B cell (primary cell): Measurements from ENCODE around the gene OMA1. TPM values are rescaled to one million over a fixed set of nuclear protein-coding genes. Genes with fewer than 3 reads are reported as not detected.
A peak's percentile ranks its signal among the peaks of the same experiment; 100 is the strongest.
"Not testable (repeated sequence)": the region's sequence is repeated elsewhere in the genome, so short reads cannot be mapped to it uniquely, and the experiment has no call there.

ENCODE experiments used
- ATAC-seq: fragments of 200-7000 bp; cut with Tn5 transposase; one replicate; pipeline ENCODE4 v1.10.0; 2021; ENCODE audit warnings: low read depth, mild to moderate bottlenecking, moderate number of reproducible peaks, moderate library complexity
- CTCF ChIA-PET: fragments of 350-600 bp; sonication (Branson Sonifier 250); formaldehyde crosslinking; loops from one replicate; lab custom pipeline; 2021; ENCODE audit warnings: antibody characterized with exemption, inconsistent platforms; lab: Charles Lee
- POLR2A ChIA-PET: fragments of 350-600 bp; sonication (Branson Sonifier 250); formaldehyde crosslinking; loops from one replicate; lab custom pipeline; 2021; ENCODE audit warnings: antibody characterized with exemption; lab: Charles Lee
- DNase-seq: peaks from one replicate; pipeline ENCODE4 v3.0.0; 2013
- H2AFZ ChIP-seq: 2 replicates; pipeline ENCODE4 v1.6.1; 2012; ENCODE audit warnings: mild to moderate bottlenecking, low read depth, low read length; ENCODE audit not compliant: insufficient read depth, poor library complexity, severe bottlenecking
- H3K27ac ChIP-seq, 2 donors: 1 replicate in 1 of 2; 2 replicates in 1 of 2; pipeline ENCODE4 v1.5.1; 2012 to 2013; ENCODE audit warnings: low read length in 2 of 2, mild to moderate bottlenecking in 2 of 2, moderate library complexity in 1 of 2
- H3K27me3 ChIP-seq, 4 experiments: fragments of 200-600 bp in 1 of 4; sonication (generic) in 1 of 4; replicated peaks in 1 of 4; 1 replicate in 2 of 4; 2 replicates in 2 of 4; pipeline versions ENCODE4 v1.6.1 to v1.7.0; 2013 to 2016; ENCODE audit warnings: low read length in 3 of 4, mild to moderate bottlenecking in 2 of 4, mixed read lengths in 1 of 4, moderate library complexity in 1 of 4; ENCODE audit not compliant: insufficient read depth in 4 of 4, control insufficient read depth in 3 of 4; ENCODE audit errors: control extremely low read depth in 1 of 4
- H3K36me3 ChIP-seq, 2 experiments: replicated peaks in 1 of 2; 1 replicate in 1 of 2; 2 replicates in 1 of 2; pipeline versions ENCODE4 v1.6.1 to v1.7.1; 2013; ENCODE audit warnings: low read length in 1 of 2; ENCODE audit not compliant: insufficient read depth in 2 of 2, control insufficient read depth in 1 of 2; ENCODE audit errors: control extremely low read depth in 1 of 2, extremely low read depth in 1 of 2
- H3K4me1 ChIP-seq, 2 donors: fragments of 200-600 bp in 1 of 2; sonication (generic) in 1 of 2; 1 replicate in 1 of 2; 2 replicates in 1 of 2; pipeline versions ENCODE4 v1.5.1 to v1.6.1; 2013 to 2017; ENCODE audit warnings: low read length in 2 of 2; ENCODE audit not compliant: control insufficient read depth in 2 of 2, insufficient read depth in 2 of 2
- H3K4me2 ChIP-seq: replicated peaks from 2 replicates; pipeline ENCODE3; 2012; ENCODE audit warnings: mild to moderate bottlenecking, low read depth, low read length; ENCODE audit not compliant: poor library complexity, severe bottlenecking
- H3K4me3 ChIP-seq, 5 experiments: fragments of 200-600 bp in 1 of 5; sonication (generic) in 1 of 5; 1 replicate in 3 of 5; 2 replicates in 2 of 5; pipeline versions ENCODE4 v1.5.1 to v1.7.0; 2011 to 2016; ENCODE audit warnings: low read length in 4 of 5, mild to moderate bottlenecking in 4 of 5, low read depth in 2 of 5, control low read depth in 1 of 5, moderate library complexity in 1 of 5; ENCODE audit not compliant: insufficient read depth in 1 of 5; ENCODE audit errors: control extremely low read depth in 1 of 5, extremely low read depth in 1 of 5
- H3K79me2 ChIP-seq: fragments of 200-600 bp; sonication (generic); one replicate; pipeline ENCODE4 v1.6.0; 2016; ENCODE audit warnings: low read length; ENCODE audit not compliant: control insufficient read depth, insufficient read depth
- H3K9ac ChIP-seq: fragments of 200-600 bp; sonication (generic); 2 replicates; pipeline ENCODE4 v1.6.1; 2017; ENCODE audit warnings: mild to moderate bottlenecking, low read length, moderate library complexity
- H3K9me3 ChIP-seq, 3 donors: one replicate each; pipeline versions ENCODE4 v1.6.1 to v1.7.1; 2013; ENCODE audit warnings: low read length in 2 of 3; ENCODE audit not compliant: control insufficient read depth in 2 of 3, insufficient read depth in 1 of 3; ENCODE audit errors: control extremely low read depth in 1 of 3
- H4K20me1 ChIP-seq: 2 replicates; pipeline ENCODE4 v1.6.0; 2012; ENCODE audit warnings: mild to moderate bottlenecking, low read length; ENCODE audit not compliant: insufficient read depth, control insufficient read depth, poor library complexity, severe bottlenecking
- H3K27ac Mint-ChIP-seq: one replicate; pipeline ENCODE4 v1.8.0; 2021; ENCODE audit warnings: mixed read lengths
- H3K27me3 Mint-ChIP-seq: one replicate; pipeline ENCODE4 v1.8.0; 2021; ENCODE audit warnings: mixed read lengths
- H3K4me1 Mint-ChIP-seq: one replicate; pipeline ENCODE4 v1.8.0; 2021; ENCODE audit warnings: mixed read lengths
- H3K4me3 Mint-ChIP-seq: one replicate; pipeline ENCODE4 v1.8.0; 2021; ENCODE audit warnings: mixed read lengths
- H3K9me3 Mint-ChIP-seq: one replicate; pipeline ENCODE4 v1.8.0; 2022; ENCODE audit warnings: mixed read lengths; ENCODE audit not compliant: insufficient read depth
- EZH2 ChIP-seq: IDR thresholded peaks from 2 replicates; pipeline ENCODE4 v1.6.1; 2012; ENCODE audit warnings: borderline replicate concordance, low read depth, mild to moderate bottlenecking, moderate library complexity, low read length; ENCODE audit not compliant: insufficient read depth, poor library complexity, severe bottlenecking
- WGBS: methylation state at CpG from one replicate; pipeline ENCODE4 v1.1.5; 2013; ENCODE audit warnings: missing lambda C conversion rate; ENCODE audit not compliant: insufficient coverage; 5-methylcytosine and 5-hydroxymethylcytosine counted together
- intact Hi-C: fragments of 100-400 bp; cut with micrococcal nuclease; formaldehyde crosslinking; loops from one replicate; pipeline ENCODE4 v1.10.0; 2022
- polyA plus RNA-seq: library from polyadenylated mRNA; depleted of rRNA; stranded (reverse); fragments of >200 nt; gene quantifications from 2 replicates; pipeline ENCODE4 v1.2.3, GENCODE V29; 2012
- total RNA-seq, 2 donors: library from RNA; stranded (reverse); fragments of 120-200 nt in 1 of 2; gene quantifications; 1 replicate in 1 of 2; 2 replicates in 1 of 2; pipeline versions ENCODE4 v1.2.3 to v1.2.4, GENCODE V29; 2013 to 2022

OMA1 gene
- total and polyA plus RNA-seq, 2 donors (not counting 1 experiment from before 2014, with no cell fraction given) = 22.8 to 67.5 TPM

GRCh38 chr1:58496042-58496441 lies 50.5 kb downstream of the OMA1 start:
- peak overlapping the region; percentile 82 for H3K4me3 Mint-ChIP-seq
- intact Hi-C loops = no loop called here
- WGBS = no CpG with 5 or more reads among the region's 3 CpGs
- ChIA-PET CTCF (interaction anchor here (0.7 to 2.2 kb wide), 3 partner anchors 19 to 1315 kb away, joined by 3 to 9 read pairs (median 3); no protein-coding TSS in a partner anchor), POLR2A (no interaction called here)
- peak overlapping the region; percentile 13 for H3K9ac ChIP-seq
- H4K20me1 ChIP-seq = no peaks in the 10 kb centered on the region
- no peaks in the 10 kb centered on the region for H3K27me3 Mint-ChIP-seq
- peaks cover 22 to 29% of the 10 kb centered on the region in 2 donors for H3K4me1 ChIP-seq
- H3K4me3 ChIP-seq = peak overlapping the region in 1 of 5 experiments; percentile 12
- H3K4me1 Mint-ChIP-seq = peaks cover 35% of the 10 kb centered on the region
- DNase-seq (peak; percentile 34), ATAC-seq (no peak)
- H3K9me3 ChIP-seq = no peaks in the 10 kb centered on the region
- no peaks in the 10 kb centered on the region for H3K36me3 ChIP-seq
- no peaks in the 10 kb centered on the region for H3K79me2 ChIP-seq
- H3K27ac ChIP-seq = peak overlapping the region; percentile 56 to 73
- H3K9me3 Mint-ChIP-seq = no peaks in the 10 kb centered on the region
- no peak for TF ChIP-seq EZH2
- peak overlapping the region; percentile 69 for H3K4me2 ChIP-seq
- H2AFZ ChIP-seq = peak overlapping the region; percentile 5
- H3K27me3 ChIP-seq = no peaks in the 10 kb centered on the region
- peak overlapping the region; percentile 92 for H3K27ac Mint-ChIP-seq

GRCh38 chr1:58488914-58489313 lies 57.6 kb downstream of the OMA1 start:
- H3K9ac ChIP-seq, H3K27ac ChIP-seq, H3K27ac Mint-ChIP-seq, H3K27me3 Mint-ChIP-seq, H3K4me3 Mint-ChIP-seq, intact Hi-C loops, H3K9me3 ChIP-seq, H3K9me3 Mint-ChIP-seq, H3K4me1 Mint-ChIP-seq, DNase-seq, CTCF ChIA-PET, ATAC-seq, H3K4me1 ChIP-seq, H3K4me2 ChIP-seq, H3K36me3 ChIP-seq, H3K79me2 ChIP-seq, H3K27me3 ChIP-seq, H4K20me1 ChIP-seq, H3K4me3 ChIP-seq, POLR2A ChIA-PET, H2AFZ ChIP-seq: not testable (repeated sequence)
- WGBS = over 99% methylated on average over 13 of the region's 18 CpGs
